ENCODE results near the gene RNF41. TPM values are rescaled to one million over a fixed set of nuclear protein-coding genes. Genes with fewer than 3 reads are reported as not detected.

RNF41 gene
- total RNA-seq, 1 donor from 2014 or later: 86.0 TPM

GRCh38 chr12:56244494-56244893 lies 22.8 kb upstream of the RNF41 start:
- Mint-ChIP-seq H3K4me1 (peaks cover 10% of the 10 kb centered on the region), H3K27me3 (no peaks in the 10 kb centered on the region), H3K9me3 (no peaks in the 10 kb centered on the region), H3K27ac (no peak overlapping the region), H3K4me3 (no peak overlapping the region), H3K36me3 (ENCODE audit: low read depth) (peaks cover 84% of the 10 kb centered on the region)
- intact Hi-C loops (cut with micrococcal nuclease): no loop called here
- ATAC-seq (ENCODE audit: low read depth) (no peak), DNase-seq (no peak)
- CTCF ChIA-PET: no interaction called here
- TF ChIP-seq CTCF (IDR thresholded peaks at IDR 0.05): no peak
- POLR2A ChIA-PET: no interaction called here

GRCh38 chr12:56243731-56244181 lies 22.0 kb upstream of the RNF41 start:
- no peak overlapping the region for H3K27ac Mint-ChIP-seq
- DNase-seq (no peak), ATAC-seq (ENCODE audit: low read depth) (no peak)
- intact Hi-C loops (cut with micrococcal nuclease): no loop called here
- H3K4me1 Mint-ChIP-seq: peaks cover 10% of the 10 kb centered on the region
- no peak overlapping the region for H3K4me3 Mint-ChIP-seq
- POLR2A ChIA-PET: no interaction called here
- H3K9me3 Mint-ChIP-seq: no peaks in the 10 kb centered on the region
- H3K27me3 Mint-ChIP-seq: no peaks in the 10 kb centered on the region
- H3K36me3 Mint-ChIP-seq (ENCODE audit: low read depth): peaks cover 83% of the 10 kb centered on the region
- no peak for TF ChIP-seq CTCF (IDR thresholded peaks at IDR 0.05)
- CTCF ChIA-PET: no interaction called here

- H3K4me3 Mint-ChIP-seq: no peak overlapping the region
- H3K4me1 Mint-ChIP-seq: peaks cover 10% of the 10 kb centered on the region
- H3K9me3 Mint-ChIP-seq: no peaks in the 10 kb centered on the region
- intact Hi-C loops (cut with micrococcal nuclease): no loop called here
- H3K36me3 Mint-ChIP-seq (ENCODE audit: low read depth): peaks cover 80% of the 10 kb centered on the region
- no peak for DNase-seq
- ATAC-seq (ENCODE audit: low read depth): no peak
- CTCF ChIA-PET: no interaction called here
- H3K27me3 Mint-ChIP-seq: no peaks in the 10 kb centered on the region
- TF ChIP-seq CTCF (IDR thresholded peaks at IDR 0.05): no peak
- POLR2A ChIA-PET: no interaction called here
- H3K27ac Mint-ChIP-seq: no peak overlapping the region
Measured at GRCh38 chr12:56242986-56243385, 21.3 kb upstream of the RNF41 start.

- intact Hi-C loops (cut with micrococcal nuclease): no loop called here
- DNase-seq (no peak), ATAC-seq (ENCODE audit: low read depth) (no peak)
- Mint-ChIP-seq H3K4me3 (no peak overlapping the region), H3K27me3 (no peaks in the 10 kb centered on the region), H3K4me1 (peaks cover 10% of the 10 kb centered on the region), H3K36me3 (ENCODE audit: low read depth) (peaks cover 70% of the 10 kb centered on the region), H3K27ac (no peak overlapping the region), H3K9me3 (no peaks in the 10 kb centered on the region)
- ChIA-PET POLR2A (no interaction called here), CTCF (no interaction called here)
- TF ChIP-seq CTCF (IDR thresholded peaks at IDR 0.05): no peak
Measured at GRCh38 chr12:56241424-56242303, 19.9 kb upstream of the RNF41 start.

GRCh38 chr12:56237552-56237951 lies 15.8 kb upstream of the RNF41 start:
- peaks cover 41% of the 10 kb centered on the region for H3K36me3 Mint-ChIP-seq (ENCODE audit: low read depth)
- no peaks in the 10 kb centered on the region for H3K9me3 Mint-ChIP-seq
- ChIA-PET POLR2A (interaction anchor here (0.9 kb wide), 1 partner anchor 48 kb away, joined by 11 read pairs; the partner anchor contains the start of gene SMARCC2), CTCF (no interaction called here)
- ATAC-seq (ENCODE audit: low read depth) (no peak), DNase-seq (no peak)
- no peak overlapping the region for H3K4me3 Mint-ChIP-seq
- H3K27ac Mint-ChIP-seq: no peak overlapping the region
- no peaks in the 10 kb centered on the region for H3K27me3 Mint-ChIP-seq
- intact Hi-C loops (cut with micrococcal nuclease): no loop called here
- H3K4me1 Mint-ChIP-seq: peaks cover 8% of the 10 kb centered on the region
- no peak for TF ChIP-seq CTCF (IDR thresholded peaks at IDR 0.05)

Data from activated B cell treated with CpG ODN at 0.5 μM for 24 hours (primary cell).